ENCODE data around the gene FHAD1.

DNA sequence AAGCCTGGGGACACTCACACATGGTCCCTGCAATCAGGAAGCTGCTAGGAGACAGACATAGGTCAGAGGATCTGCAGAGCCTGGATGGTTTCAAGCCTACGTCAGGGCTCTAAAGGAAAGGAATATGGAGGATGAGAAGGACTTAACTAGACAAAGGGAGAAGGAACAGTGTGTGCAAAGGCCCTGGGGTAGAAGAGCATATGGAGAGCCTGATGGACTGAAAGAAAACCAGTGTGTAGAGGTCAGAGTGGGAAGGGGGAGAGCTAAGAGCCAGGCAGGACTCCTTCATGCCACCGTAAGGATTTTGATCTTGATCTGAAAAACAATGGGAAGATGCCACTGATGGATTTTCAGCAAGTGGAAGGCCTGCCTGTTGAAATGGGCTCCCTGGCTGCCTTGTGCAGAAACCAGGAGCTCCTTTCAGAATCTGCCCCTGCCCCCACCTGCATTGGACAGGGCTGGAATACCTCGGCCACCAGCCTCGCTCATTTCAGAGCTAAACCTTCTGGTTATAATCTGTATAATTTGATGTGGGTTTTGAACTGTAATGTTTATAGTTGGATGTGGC lies 8.6 kb downstream of the FHAD1 start:
- TF ChIP-seq, protein P1, sequence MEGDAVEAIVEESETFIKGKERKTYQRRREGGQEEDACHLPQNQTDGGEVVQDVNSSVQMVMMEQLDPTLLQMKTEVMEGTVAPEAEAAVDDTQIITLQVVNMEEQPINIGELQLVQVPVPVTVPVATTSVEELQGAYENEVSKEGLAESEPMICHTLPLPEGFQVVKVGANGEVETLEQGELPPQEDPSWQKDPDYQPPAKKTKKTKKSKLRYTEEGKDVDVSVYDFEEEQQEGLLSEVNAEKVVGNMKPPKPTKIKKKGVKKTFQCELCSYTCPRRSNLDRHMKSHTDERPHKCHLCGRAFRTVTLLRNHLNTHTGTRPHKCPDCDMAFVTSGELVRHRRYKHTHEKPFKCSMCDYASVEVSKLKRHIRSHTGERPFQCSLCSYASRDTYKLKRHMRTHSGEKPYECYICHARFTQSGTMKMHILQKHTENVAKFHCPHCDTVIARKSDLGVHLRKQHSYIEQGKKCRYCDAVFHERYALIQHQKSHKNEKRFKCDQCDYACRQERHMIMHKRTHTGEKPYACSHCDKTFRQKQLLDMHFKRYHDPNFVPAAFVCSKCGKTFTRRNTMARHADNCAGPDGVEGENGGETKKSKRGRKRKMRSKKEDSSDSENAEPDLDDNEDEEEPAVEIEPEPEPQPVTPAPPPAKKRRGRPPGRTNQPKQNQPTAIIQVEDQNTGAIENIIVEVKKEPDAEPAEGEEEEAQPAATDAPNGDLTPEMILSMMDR (IDR thresholded peaks at IDR 0.05; ENCODE audit: poor library complexity) = no peak
- TF ChIP-seq EZH2phosphoT487 (IDR thresholded peaks at IDR 0.05; ENCODE audit: low read depth, severe bottlenecking, unreplicated experiment) (no peak), EZH2 (IDR thresholded peaks at IDR 0.05; ENCODE audit: borderline replicate concordance) (no peak)

Measured in hepatocyte (in vitro differentiated cells).